Fibroblast of pulmonary artery (primary cell): Measurements from ENCODE around the gene ADAMTS8.
A peak's percentile ranks its signal among the peaks of the same experiment; 100 is the strongest.

Experiments used
- DNase-seq: peaks from one replicate; pipeline ENCODE4 v3.0.0-alpha.2; 2010; ENCODE audit warnings: low read depth
- H3K4me3 ChIP-seq: replicated peaks from 2 replicates; pipeline ENCODE4 v1.5.1; 2011; ENCODE audit warnings: low read depth, mild to moderate bottlenecking, control low read depth, low read length, moderate library complexity
- CTCF ChIP-seq: IDR thresholded peaks from 2 replicates; pipeline ENCODE4 v1.5.1; 2011; ENCODE audit warnings: mild to moderate bottlenecking, control low read depth, low read length, inconsistent platforms; ENCODE audit errors: missing control alignments

The ADAMTS8 gene

DNA sequence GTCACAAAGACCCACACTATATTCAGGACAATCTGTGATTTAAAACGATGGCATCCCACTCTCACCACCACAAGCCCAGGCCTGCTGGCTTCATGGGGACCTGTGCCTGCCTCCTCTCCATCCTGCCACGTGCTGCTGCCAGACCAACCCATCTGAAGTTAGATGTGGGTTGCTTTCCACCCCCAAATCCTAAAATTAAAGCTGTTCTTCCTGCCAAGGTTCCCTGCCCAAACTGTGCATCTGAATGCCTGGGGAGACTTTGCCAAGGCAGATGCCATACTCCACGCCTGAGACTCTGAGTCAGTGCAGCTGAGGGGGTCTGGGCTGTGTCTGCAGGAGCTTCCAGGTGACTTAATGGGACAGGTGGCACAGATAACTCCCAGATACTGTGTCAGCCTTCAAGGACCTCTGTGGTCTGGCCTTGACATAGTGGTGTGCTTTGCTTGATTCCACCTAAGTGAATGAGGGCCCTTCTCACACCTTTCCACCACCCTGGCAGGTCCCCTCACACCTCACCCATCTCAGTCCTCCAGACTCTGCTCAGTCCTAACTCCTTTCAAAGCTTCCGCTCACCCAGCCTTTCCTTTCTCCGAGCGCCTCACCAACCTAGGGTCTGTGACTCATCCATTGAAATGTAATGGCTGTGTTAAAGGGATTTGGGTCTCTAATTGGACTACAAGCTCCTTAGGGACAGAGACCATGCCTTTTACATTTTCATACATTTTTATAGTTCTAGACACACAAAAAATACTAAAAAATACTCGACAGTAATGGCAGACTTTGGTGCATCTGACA, 18.6 kb downstream of the ADAMTS8 start:
- no peak for TF ChIP-seq CTCF
- DNase-seq = no peak
- no peak overlapping the region for H3K4me3 ChIP-seq

DNA sequence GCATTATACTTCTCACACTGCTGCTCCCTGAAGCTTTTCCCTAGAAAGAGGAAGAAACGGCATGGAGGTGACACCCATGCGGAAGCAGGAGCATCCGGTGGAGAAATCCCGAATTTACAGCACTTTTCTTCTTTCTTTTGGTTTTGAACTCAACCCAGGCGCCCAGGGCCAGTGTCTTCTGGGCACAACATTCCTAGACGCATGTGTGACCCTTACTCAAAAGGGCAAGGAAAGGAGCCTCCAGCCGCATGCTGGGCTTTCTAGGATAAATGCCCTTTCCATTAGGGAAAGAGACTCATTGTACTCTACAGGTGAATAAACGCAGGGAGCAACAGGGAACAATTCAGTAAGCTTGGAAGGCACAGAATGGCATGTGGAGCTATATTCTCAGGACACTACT, 19.5 kb downstream of the ADAMTS8 start:
- no peak for TF ChIP-seq CTCF
- no peak for DNase-seq
- no peak overlapping the region for H3K4me3 ChIP-seq

GRCh38 chr11:130408401-130408890, 20.0 kb downstream of the ADAMTS8 start:
- no peak for DNase-seq
- TF ChIP-seq CTCF = no peak
- no peak overlapping the region for H3K4me3 ChIP-seq

DNA sequence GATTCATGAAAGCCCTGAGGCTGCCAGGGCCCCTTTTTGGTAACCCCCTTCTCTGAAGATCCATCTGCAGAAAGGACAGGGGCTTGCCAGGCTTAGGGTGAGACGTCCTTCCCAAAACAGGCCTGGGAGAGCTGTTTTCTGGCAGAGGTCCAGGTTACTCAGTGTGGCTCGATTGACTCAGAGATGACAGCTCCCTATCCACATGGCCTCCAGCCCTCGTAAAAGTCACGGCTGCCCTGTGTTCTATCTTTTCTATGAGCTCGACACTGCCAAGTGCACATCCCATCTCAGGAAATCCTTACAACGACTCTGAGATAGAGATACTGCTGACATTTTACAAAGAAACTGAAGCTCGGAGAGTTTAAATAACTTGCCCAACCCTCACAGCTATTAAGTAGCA, 20.4 kb downstream of the ADAMTS8 start:
- H3K4me3 ChIP-seq = no peak overlapping the region
- TF ChIP-seq CTCF = no peak
- peak; percentile 50 for DNase-seq

- no peak overlapping the region for H3K4me3 ChIP-seq
- no peak for TF ChIP-seq CTCF
- no peak for DNase-seq
Measured at GRCh38 chr11:130405428-130405827, 23.0 kb downstream of the ADAMTS8 start.

DNA sequence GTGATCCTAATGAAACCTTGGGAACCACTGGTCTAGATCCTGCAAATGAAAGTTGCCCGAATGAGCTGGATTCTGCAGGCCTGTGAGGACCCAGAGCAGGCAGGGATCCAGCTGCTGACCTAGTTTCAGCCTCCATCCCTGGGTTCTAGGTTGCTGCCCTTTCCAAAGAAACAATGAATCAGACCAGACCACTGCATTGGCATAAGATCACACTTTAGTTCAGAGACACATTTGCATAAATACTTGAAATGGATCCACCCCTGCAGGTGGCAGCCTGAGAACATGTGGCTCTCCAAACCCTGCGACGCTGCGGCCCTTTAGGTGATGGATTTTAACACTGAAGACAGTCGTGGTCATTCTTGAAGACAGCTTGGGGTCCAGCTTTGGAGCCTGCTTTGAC, 23.7 kb downstream of the ADAMTS8 start:
- TF ChIP-seq CTCF = no peak
- no peak for DNase-seq
- no peak overlapping the region for H3K4me3 ChIP-seq

DNA sequence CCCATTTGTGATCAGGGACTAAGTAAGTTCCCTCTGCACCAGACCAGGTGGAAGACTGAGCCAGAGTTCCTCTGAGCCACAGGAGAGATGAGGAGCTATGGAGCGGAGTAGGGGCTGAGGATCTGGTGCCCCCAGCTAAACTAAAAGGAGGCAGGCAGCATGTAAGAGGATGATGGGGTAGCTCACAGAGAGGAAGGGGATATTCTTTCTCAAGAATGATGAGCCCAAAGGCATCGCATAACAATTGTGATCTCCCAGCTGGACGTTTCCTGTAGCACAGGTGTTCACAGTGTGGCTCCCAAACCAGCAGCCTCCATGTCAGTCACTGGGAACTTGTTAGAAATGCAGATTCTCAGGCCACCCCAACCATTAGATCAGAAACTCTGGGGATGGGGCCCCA, 24.4 kb downstream of the ADAMTS8 start:
- H3K4me3 ChIP-seq = no peak overlapping the region
- TF ChIP-seq CTCF = no peak
- no peak for DNase-seq
